PC-3 (cell line): ENCODE measurements around the gene ARHGAP4. TPM values are rescaled to one million over a fixed set of nuclear protein-coding genes. Genes with fewer than 3 reads are reported as not detected.

ENCODE experiments used
- ATAC-seq: fragments of 200-7000 bp; cut with Tn5 transposase; 2 replicates; pipeline ENCODE4 v1.9.1; 2020; ENCODE audit warnings: mild to moderate bottlenecking, moderate library complexity
- BruUV-seq: library from RNA; stranded (reverse); fragments of 400-500 nt; replicated peaks from 2 replicates; lab custom pipeline; 2021; lab: Mats Ljungman, UMichigan
- CTCF ChIA-PET: fragments of 300-600 bp; sonication (Branson Sonifier 250); formaldehyde crosslinking; loops from one replicate; lab custom pipeline; 2022; ENCODE audit warnings: antibody characterized with exemption; lab: Charles Lee
- POLR2A ChIA-PET: fragments of 300-600 bp; sonication (Branson Sonifier 250); formaldehyde crosslinking; loops from one replicate; lab custom pipeline; 2022; ENCODE audit warnings: antibody characterized with exemption; ENCODE audit not compliant: unreplicated experiment; lab: Charles Lee
- DNase-seq: peaks from one replicate; pipeline ENCODE4 v3.0.0-alpha.2; 2015
- H2AFZ ChIP-seq: fragments of 300-600 bp; sonication (generic); 2 replicates; pipeline ENCODE4 v1.6.0; 2016; ENCODE audit warnings: antibody characterized with exemption, low read length
- H3F3A ChIP-seq: fragments of 300-600 bp; sonication (generic); one replicate; pipeline ENCODE4 v1.6.0; 2017; ENCODE audit warnings: antibody characterized with exemption, low read length, control low read depth, mild to moderate bottlenecking; ENCODE audit not compliant: unreplicated experiment
- H3K27ac ChIP-seq: fragments of 300-600 bp; sonication (generic); 2 replicates; pipeline ENCODE4 v1.5.1; 2016; ENCODE audit warnings: mild to moderate bottlenecking, low read length
- H3K27me3 ChIP-seq: fragments of 300-600 bp; sonication (generic); 2 replicates; pipeline ENCODE4 v1.6.1; 2016; ENCODE audit warnings: low read length, mixed read lengths
- H3K36me3 ChIP-seq: fragments of 300-600 bp; sonication (generic); 2 replicates; pipeline ENCODE4 v1.6.1; 2016; ENCODE audit warnings: low read depth, mixed run types, low read length, mixed read lengths
- H3K4me1 ChIP-seq: fragments of 300-600 bp; sonication (generic); 2 replicates; pipeline ENCODE4 v1.5.1; 2016; ENCODE audit warnings: low read length; ENCODE audit not compliant: insufficient read depth
- H3K4me2 ChIP-seq: fragments of 300-600 bp; sonication (generic); 2 replicates; pipeline ENCODE4 v1.6.0; 2016; ENCODE audit warnings: low read length
- H3K4me3 ChIP-seq: fragments of 300-600 bp; sonication (generic); 2 replicates; pipeline ENCODE4 v1.5.1; 2016; ENCODE audit warnings: mild to moderate bottlenecking, low read length, mixed read lengths
- H3K79me2 ChIP-seq: fragments of 300-600 bp; sonication (generic); 2 replicates; pipeline ENCODE4 v1.6.1; 2017; ENCODE audit warnings: low read length, mixed read lengths
- H3K9ac ChIP-seq: fragments of 300-600 bp; sonication (generic); 2 replicates; pipeline ENCODE4 v1.6.0; 2016; ENCODE audit warnings: mild to moderate bottlenecking, low read length
- H3K9me2 ChIP-seq: fragments of 300-600 bp; sonication (generic); replicated peaks from 2 replicates; pipeline ENCODE4 v1.6.1; 2016; ENCODE audit warnings: mixed run types, low read length, mixed read lengths
- H3K9me3 ChIP-seq: fragments of 300-600 bp; sonication (generic); 2 replicates; pipeline ENCODE4 v1.6.1; 2016; ENCODE audit warnings: low read length, mixed read lengths
- H4K20me1 ChIP-seq: fragments of 300-600 bp; sonication (generic); 2 replicates; pipeline ENCODE4 v1.6.1; 2016; ENCODE audit warnings: low read length, mixed read lengths
- EZH2 ChIP-seq: fragments of 300-600 bp; sonication (generic); IDR thresholded peaks from one replicate; pipeline ENCODE4 v1.6.1; 2017; ENCODE audit warnings: antibody characterized with exemption, mild to moderate bottlenecking, low read length; ENCODE audit not compliant: unreplicated experiment
- EZH2phosphoT487 ChIP-seq: fragments of 300-600 bp; sonication (generic); IDR thresholded peaks from 2 replicates; pipeline ENCODE4 v1.6.1; 2018; ENCODE audit warnings: mild to moderate bottlenecking, antibody characterized with exemption, low read length, borderline replicate concordance
- intact Hi-C: fragments of 100-400 bp; cut with micrococcal nuclease; formaldehyde crosslinking; loops from 2 replicates; pipeline ENCODE4 v1.9.0; 2023
- total RNA-seq: library from RNA; depleted of rRNA; stranded (reverse); fragments of >200 nt; gene quantifications from 2 replicates; pipeline ENCODE4 v1.2.3, GENCODE V29; 2014
- TF ChIP-seq, protein P1 (sequence below): fragments of 300-600 bp; sonication (generic); conservative IDR thresholded peaks from 2 replicates; pipeline ENCODE4 v1.5.1; 2017; ENCODE audit warnings: antibody characterized with exemption, low read depth, mild to moderate bottlenecking, low read length

The ARHGAP4 gene
- total RNA-seq, 1 experiment from 2014 or later = 4.6 TPM

GRCh38 chrX:153947009-153947769 lies 21.1 kb upstream of the ARHGAP4 start:
- intact Hi-C loops = loop anchor here (1.0 to 2.0 kb wide), 3 partner anchors 18 to 183 kb away; partner anchors contain the start of gene PLXNB3
- Histone ChIP-seq H3K4me2 (no peak overlapping the region), H3F3A (no peaks in the 10 kb centered on the region), H3K27me3 (no peaks in the 10 kb centered on the region), H3K36me3 (peaks cover 13% of the 10 kb centered on the region; the same call in 1 of the 2 replicates), H3K9me3 (no peaks in the 10 kb centered on the region), H3K4me1 (no peaks in the 10 kb centered on the region), H3K4me3 (no peak overlapping the region), H3K9me2 (no peaks in the 10 kb centered on the region), H4K20me1 (no peaks in the 10 kb centered on the region), H3K79me2 (no peaks in the 10 kb centered on the region), H2AFZ (no peak overlapping the region), H3K27ac (no peak overlapping the region), H3K9ac (no peak overlapping the region)
- DNase-seq = peak; percentile 84
- POLR2A ChIA-PET = no interaction called here
- BruUV-seq = no TSS peak
- TF ChIP-seq EZH2phosphoT487 (no peak), EZH2 (no peak)
- TF ChIP-seq, protein P1, sequence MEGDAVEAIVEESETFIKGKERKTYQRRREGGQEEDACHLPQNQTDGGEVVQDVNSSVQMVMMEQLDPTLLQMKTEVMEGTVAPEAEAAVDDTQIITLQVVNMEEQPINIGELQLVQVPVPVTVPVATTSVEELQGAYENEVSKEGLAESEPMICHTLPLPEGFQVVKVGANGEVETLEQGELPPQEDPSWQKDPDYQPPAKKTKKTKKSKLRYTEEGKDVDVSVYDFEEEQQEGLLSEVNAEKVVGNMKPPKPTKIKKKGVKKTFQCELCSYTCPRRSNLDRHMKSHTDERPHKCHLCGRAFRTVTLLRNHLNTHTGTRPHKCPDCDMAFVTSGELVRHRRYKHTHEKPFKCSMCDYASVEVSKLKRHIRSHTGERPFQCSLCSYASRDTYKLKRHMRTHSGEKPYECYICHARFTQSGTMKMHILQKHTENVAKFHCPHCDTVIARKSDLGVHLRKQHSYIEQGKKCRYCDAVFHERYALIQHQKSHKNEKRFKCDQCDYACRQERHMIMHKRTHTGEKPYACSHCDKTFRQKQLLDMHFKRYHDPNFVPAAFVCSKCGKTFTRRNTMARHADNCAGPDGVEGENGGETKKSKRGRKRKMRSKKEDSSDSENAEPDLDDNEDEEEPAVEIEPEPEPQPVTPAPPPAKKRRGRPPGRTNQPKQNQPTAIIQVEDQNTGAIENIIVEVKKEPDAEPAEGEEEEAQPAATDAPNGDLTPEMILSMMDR = peak; percentile 93
- ATAC-seq = peak; percentile 88
- CTCF ChIA-PET = interaction anchor here (0.5 to 1.0 kb wide), 8 partner anchors 19 to 220 kb away, joined by 3 to 16 read pairs (median 5); no protein-coding TSS in a partner anchor

DNA sequence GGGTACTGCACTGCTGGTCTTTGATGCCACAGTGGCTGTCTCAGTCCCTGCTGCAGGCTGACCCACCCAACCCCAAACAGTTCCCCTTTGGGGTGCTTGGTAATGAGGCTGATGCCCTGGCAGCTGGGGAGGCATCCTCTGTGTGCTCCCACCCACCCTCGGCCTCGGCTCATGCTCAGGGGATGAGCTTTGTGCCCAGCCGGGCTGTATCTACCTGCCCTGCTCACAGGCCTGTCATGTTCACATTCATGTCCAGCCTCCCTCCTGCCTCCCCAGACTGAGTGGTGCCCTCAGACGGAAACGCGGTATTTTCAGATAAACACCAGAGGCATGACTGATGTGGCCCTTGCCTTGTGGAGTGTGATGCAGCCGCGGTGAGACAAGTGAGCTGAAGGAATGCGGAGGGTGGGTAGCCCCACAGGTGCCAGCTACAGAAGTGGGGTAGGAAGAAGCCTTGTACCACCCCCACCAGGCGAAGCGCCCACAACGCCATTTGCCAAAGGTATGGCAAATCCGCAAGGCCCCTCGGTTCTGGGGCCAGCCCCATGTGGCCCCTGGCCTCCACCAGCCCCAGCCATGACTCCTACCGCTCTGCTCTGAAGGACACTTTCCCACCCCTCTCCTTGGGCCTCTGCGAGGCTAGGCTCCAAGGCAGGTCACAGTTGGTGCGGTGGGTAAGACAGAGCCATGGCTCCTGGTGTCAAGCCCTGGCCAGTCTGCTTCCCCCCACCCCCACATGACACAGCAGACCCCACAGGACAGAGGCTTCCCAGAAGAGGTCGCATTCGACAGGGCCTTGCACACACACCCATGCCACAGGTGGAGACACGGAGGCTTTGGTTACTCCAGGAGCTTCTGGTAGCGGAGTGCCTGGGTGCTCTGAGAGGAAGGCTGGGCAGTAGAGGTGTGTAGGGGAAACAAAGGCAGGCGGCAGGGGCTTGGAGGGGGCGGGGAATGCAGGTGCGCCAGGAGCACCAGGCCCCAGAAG lies 20.2 kb upstream of the ARHGAP4 start:
- POLR2A ChIA-PET = no interaction called here

More for the DNA sequence above, 20.2 kb upstream of the ARHGAP4 start:
- no peak overlapping the region for H3K27ac ChIP-seq
- no peaks in the 10 kb centered on the region for H3K9me2 ChIP-seq
- intact Hi-C loops = loop anchor here (2.0 kb wide), 1 partner anchor 17 kb away; no protein-coding TSS in a partner anchor
- TF ChIP-seq EZH2 (no peak), EZH2phosphoT487 (no peak)
- TF ChIP-seq, protein P1 = no peak
- H3K4me2 ChIP-seq = no peak overlapping the region
- ATAC-seq (no peak), DNase-seq (no peak)
- H3K4me1 ChIP-seq = no peaks in the 10 kb centered on the region
- peaks cover 9% of the 10 kb centered on the region; the same call in 1 of the 2 replicates for H3K36me3 ChIP-seq
- CTCF ChIA-PET = interaction anchor here (0.6 to 1.1 kb wide), 3 partner anchors 11 to 180 kb away, joined by 3 to 6 read pairs (median 3); partner anchors contain the start of gene NAA10
- H3K9me3 ChIP-seq = no peaks in the 10 kb centered on the region
- H2AFZ ChIP-seq = no peak overlapping the region
- H3K9ac ChIP-seq = no peak overlapping the region
- no TSS peak for BruUV-seq
- no peaks in the 10 kb centered on the region for H4K20me1 ChIP-seq
- no peaks in the 10 kb centered on the region for H3F3A ChIP-seq
- no peak overlapping the region for H3K4me3 ChIP-seq
- H3K27me3 ChIP-seq = no peaks in the 10 kb centered on the region
- H3K79me2 ChIP-seq = no peaks in the 10 kb centered on the region
